DND-41 (cell line): ENCODE measurements around the gene ALG3.

Source experiments
- EZH2 ChIP-seq: IDR thresholded peaks from 3 replicates; pipeline ENCODE4 v1.6.1; 2012; ENCODE audit warnings: borderline replicate concordance, low read depth, mild to moderate bottlenecking, moderate library complexity, low read length, inconsistent platforms; ENCODE audit not compliant: severe bottlenecking
- TF ChIP-seq, protein P1 (sequence below): IDR thresholded peaks from 2 replicates; pipeline ENCODE4 v1.5.1; 2012; ENCODE audit warnings: borderline replicate concordance, low read length, moderate library complexity, mild to moderate bottlenecking; ENCODE audit not compliant: poor library complexity, severe bottlenecking; ENCODE audit errors: extremely low read depth

DNA sequence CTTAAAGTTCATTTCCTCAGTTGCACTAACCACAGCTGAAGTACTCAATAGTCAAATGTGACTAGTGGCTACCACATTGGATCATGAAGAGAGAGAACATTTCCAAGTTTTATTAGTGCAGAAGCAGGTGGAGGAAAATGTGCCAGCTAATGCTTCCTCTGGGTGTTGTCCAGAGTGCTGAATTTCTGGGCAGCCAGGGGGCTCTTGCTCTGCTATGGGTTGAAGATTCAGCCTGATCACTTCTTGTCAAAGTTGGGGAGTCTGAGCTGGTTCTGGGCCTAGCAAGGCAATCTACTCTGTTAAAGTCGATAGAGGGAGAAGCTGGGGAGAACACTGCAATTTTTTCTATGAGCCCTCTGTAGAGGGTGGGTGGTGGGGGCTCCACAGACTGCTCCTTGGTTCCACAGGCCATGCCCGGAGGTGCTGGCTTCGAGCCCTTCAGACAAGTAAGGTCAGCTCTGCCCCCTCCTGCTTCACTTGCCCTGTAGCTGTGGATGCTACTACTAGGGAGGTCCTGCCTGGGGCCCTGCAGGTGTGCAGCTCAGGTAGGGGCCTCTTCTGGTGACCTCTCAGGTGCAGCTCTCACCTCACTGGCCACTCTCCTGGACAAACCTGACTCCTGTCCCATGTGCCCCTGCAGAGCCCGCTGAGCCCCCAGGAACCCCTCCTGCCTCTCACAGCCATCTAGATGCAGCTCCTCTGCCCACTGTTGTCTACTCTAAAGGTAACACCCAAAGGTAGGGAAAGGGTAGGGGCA is 8.2 kb downstream of the ALG3 start:
- TF ChIP-seq, protein P1, sequence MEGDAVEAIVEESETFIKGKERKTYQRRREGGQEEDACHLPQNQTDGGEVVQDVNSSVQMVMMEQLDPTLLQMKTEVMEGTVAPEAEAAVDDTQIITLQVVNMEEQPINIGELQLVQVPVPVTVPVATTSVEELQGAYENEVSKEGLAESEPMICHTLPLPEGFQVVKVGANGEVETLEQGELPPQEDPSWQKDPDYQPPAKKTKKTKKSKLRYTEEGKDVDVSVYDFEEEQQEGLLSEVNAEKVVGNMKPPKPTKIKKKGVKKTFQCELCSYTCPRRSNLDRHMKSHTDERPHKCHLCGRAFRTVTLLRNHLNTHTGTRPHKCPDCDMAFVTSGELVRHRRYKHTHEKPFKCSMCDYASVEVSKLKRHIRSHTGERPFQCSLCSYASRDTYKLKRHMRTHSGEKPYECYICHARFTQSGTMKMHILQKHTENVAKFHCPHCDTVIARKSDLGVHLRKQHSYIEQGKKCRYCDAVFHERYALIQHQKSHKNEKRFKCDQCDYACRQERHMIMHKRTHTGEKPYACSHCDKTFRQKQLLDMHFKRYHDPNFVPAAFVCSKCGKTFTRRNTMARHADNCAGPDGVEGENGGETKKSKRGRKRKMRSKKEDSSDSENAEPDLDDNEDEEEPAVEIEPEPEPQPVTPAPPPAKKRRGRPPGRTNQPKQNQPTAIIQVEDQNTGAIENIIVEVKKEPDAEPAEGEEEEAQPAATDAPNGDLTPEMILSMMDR, result peak; percentile 25
- TF ChIP-seq EZH2, result no peak
